ENCODE measurements around the gene SUCLA2.

- TF ChIP-seq CTCF (IDR thresholded peaks at IDR 0.05), result no peak
- no peak for TF ChIP-seq POLR2A (IDR thresholded peaks at IDR 0.05)
Measured at GRCh38 chr13:47897411-47898050, 103.5 kb downstream of the SUCLA2 start.

All from adrenal gland (tissue), 5 donors.